Testis (tissue), 2 donors: Measurements from ENCODE around the gene PDCL2.

ENCODE experiments used
- POLR2A ChIP-seq: fragments of 450-650 bp; IDR thresholded peaks from one replicate; pipeline ENCODE4 v1.6.1; 2017; ENCODE audit warnings: antibody characterized with exemption, mild to moderate bottlenecking, moderate library complexity
- TF ChIP-seq, protein P1 (sequence below), 3 experiments: fragments of 450-650 bp in 2 of 3; fragments of 200-600 bp in 1 of 3; sonication (generic) in 1 of 3; IDR thresholded peaks; one replicate each; pipeline ENCODE4 v1.5.1; 2016 to 2019; ENCODE audit warnings: antibody characterized with exemption in 3 of 3, mild to moderate bottlenecking in 2 of 3, moderate library complexity in 1 of 3

DNA sequence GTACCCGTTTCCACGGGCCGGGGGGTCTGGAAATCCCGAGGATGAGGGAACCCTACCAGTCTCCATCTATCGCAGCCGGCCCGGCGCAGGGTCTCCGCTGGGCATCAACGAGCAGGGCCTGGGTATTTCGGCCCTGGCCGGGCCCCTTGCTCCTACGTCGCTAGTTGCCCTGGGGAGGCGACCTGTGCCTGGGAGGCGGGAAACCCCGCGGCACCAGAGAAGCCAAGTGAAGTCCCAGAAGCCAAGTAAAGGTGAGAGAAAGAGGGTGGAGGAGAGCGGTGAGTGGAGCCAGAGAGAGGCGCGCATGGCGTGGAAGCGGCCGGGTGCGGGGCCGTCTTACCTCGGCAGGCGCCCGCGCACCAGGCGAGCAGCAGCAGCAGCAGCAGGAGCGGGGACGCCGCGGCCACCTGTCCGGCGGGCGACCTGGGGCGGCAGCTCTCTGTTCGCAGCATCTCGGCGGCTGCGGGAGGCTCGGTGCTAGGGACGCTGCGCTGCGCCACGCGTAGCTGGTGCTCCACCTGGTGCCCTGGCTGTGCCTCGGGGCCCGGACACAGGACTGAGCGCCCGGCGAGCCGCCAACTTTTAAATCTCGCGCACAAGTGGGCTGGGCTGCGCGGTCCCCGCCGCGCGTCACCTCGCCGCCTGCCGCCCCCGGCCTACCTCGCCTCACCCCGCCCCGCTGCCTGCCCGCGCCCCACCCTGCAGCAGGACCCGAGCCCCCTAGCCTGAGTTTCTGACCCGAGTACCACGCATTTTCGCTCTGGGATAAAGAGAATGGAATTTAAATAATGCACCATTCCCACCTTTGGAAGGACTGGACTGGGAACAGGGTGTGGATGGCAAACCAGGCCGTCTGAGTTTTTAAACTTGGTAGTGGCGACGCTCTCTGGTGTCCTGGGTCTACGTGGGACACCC is 44.0 kb upstream of the PDCL2 start, which contains the start of gene NMU:
- TF ChIP-seq, protein P1, sequence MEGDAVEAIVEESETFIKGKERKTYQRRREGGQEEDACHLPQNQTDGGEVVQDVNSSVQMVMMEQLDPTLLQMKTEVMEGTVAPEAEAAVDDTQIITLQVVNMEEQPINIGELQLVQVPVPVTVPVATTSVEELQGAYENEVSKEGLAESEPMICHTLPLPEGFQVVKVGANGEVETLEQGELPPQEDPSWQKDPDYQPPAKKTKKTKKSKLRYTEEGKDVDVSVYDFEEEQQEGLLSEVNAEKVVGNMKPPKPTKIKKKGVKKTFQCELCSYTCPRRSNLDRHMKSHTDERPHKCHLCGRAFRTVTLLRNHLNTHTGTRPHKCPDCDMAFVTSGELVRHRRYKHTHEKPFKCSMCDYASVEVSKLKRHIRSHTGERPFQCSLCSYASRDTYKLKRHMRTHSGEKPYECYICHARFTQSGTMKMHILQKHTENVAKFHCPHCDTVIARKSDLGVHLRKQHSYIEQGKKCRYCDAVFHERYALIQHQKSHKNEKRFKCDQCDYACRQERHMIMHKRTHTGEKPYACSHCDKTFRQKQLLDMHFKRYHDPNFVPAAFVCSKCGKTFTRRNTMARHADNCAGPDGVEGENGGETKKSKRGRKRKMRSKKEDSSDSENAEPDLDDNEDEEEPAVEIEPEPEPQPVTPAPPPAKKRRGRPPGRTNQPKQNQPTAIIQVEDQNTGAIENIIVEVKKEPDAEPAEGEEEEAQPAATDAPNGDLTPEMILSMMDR (IDR thresholded peaks at IDR 0.05) = no peak
- no peak for TF ChIP-seq POLR2A
